Prostate gland (tissue), 2 donors: ENCODE results near the gene FZD8. TPM values are rescaled to one million over a fixed set of nuclear protein-coding genes. Genes with fewer than 3 reads are reported as not detected.

Experiments used
- DNase-seq: peaks from one replicate; pipeline ENCODE4 v3.0.0-alpha.2; 2019; ENCODE audit warnings: low spot score
- H3K27ac ChIP-seq, 2 donors: fragments of 200-600 bp; sonication (generic); 2 replicates each; pipeline ENCODE4 v1.5.1; 2017 to 2019
- H3K27me3 ChIP-seq: fragments of 200-600 bp; sonication (generic); replicated peaks from 2 replicates; pipeline ENCODE4 v1.5.1; 2019; ENCODE audit not compliant: insufficient read depth
- H3K36me3 ChIP-seq, 2 donors: fragments of 200-600 bp; sonication (generic); 1 replicate in 1 of 2; 2 replicates in 1 of 2; pipeline versions ENCODE4 v1.5.1 to v1.8.1; 2017 to 2019
- H3K4me1 ChIP-seq: fragments of 200-600 bp; sonication (generic); replicated peaks from 2 replicates; pipeline ENCODE4 v1.5.1; 2019
- H3K4me3 ChIP-seq, 2 donors: fragments of 200-600 bp; sonication (generic); 2 replicates each; pipeline ENCODE4 v1.5.1; 2017 to 2019
- H3K9me3 ChIP-seq: fragments of 200-600 bp; sonication (generic); 2 replicates; pipeline ENCODE4 v1.5.1; 2017
- CTCF ChIP-seq, 4 experiments: fragments of 200-600 bp in 2 of 4; fragments of 450-650 bp in 2 of 4; sonication (generic) in 2 of 4; IDR thresholded peaks; 1 replicate in 3 of 4; 2 replicates in 1 of 4; pipeline ENCODE4 v1.5.1; 2016 to 2019; ENCODE audit warnings: antibody characterized with exemption in 4 of 4, mild to moderate bottlenecking in 2 of 4, moderate library complexity in 2 of 4
- POLR2A ChIP-seq: fragments of 450-650 bp; IDR thresholded peaks from one replicate; pipeline ENCODE4 v1.6.1; 2016; ENCODE audit warnings: antibody characterized with exemption, mild to moderate bottlenecking
- POLR2AphosphoS5 ChIP-seq: sonication (generic); formaldehyde crosslinking; IDR thresholded peaks from one replicate; pipeline ENCODE4 v1.6.1; 2017; ENCODE audit warnings: antibody characterized with exemption
- WGBS: methylation state at CpG from one replicate; pipeline ENCODE4 v1.1.5; 2018; 5-methylcytosine and 5-hydroxymethylcytosine counted together
- intact Hi-C: fragments of 100-400 bp; cut with DNase I; formaldehyde crosslinking; loops from one replicate; pipeline ENCODE4 v1.14.2; 2022
- total RNA-seq, 2 donors: library from RNA; depleted of rRNA; stranded (reverse); fragments of >200 nt; gene quantifications; one replicate each; pipeline ENCODE4 v1.1.0, GENCODE V29; 2016

FZD8 gene
- total RNA-seq, 2 donors from 2014 or later: 5.6 to 14.2 TPM

GRCh38 chr10:35650894-35651293, 8.8 kb upstream of the FZD8 start:
- no peak overlapping the region for H3K4me3 ChIP-seq
- TF ChIP-seq CTCF (IDR thresholded peaks at IDR 0.05) (no peak), POLR2A (no peak), POLR2AphosphoS5 (no peak)
- no peaks in the 10 kb centered on the region for H3K9me3 ChIP-seq
- H3K4me1 ChIP-seq: no peaks in the 10 kb centered on the region
- H3K27me3 ChIP-seq: no peaks in the 10 kb centered on the region
- DNase-seq: no peak
- H3K36me3 ChIP-seq: no peaks in the 10 kb centered on the region
- intact Hi-C loops: no loop called here
- WGBS: 68% methylated on average over 3 of the region's 3 CpGs
- H3K27ac ChIP-seq: no peak overlapping the region

GRCh38 chr10:35644050-35644950, 2.2 kb upstream of the FZD8 start:
- no peak for TF ChIP-seq POLR2AphosphoS5
- Histone ChIP-seq H3K27ac (no peak overlapping the region), H3K4me1 (peaks cover 6% of the 10 kb centered on the region), H3K4me3 (peak overlapping the region; percentile 55 to 81), H3K36me3 (no peaks in the 10 kb centered on the region), H3K27me3 (no peaks in the 10 kb centered on the region), H3K9me3 (no peaks in the 10 kb centered on the region)
- WGBS: 22% methylated on average over 13 of the region's 13 CpGs
- intact Hi-C loops: no loop called here
- DNase-seq: no peak

GRCh38 chr10:35643151-35644049, 1.3 kb upstream of the FZD8 start:
- peak overlapping the region in 1 of 2 donors; percentile 53 for H3K27ac ChIP-seq
- DNase-seq: peak; percentile 44
- intact Hi-C loops: no loop called here
- no peaks in the 10 kb centered on the region for H3K36me3 ChIP-seq
- under 1% methylated on average over 42 of the region's 42 CpGs for WGBS
- TF ChIP-seq CTCF (IDR thresholded peaks at IDR 0.05) (no peak), POLR2A (no peak), POLR2AphosphoS5 (peak; percentile 10)
- H3K4me3 ChIP-seq: peak overlapping the region; percentile 55 to 81
- no peaks in the 10 kb centered on the region for H3K27me3 ChIP-seq
- H3K9me3 ChIP-seq: no peaks in the 10 kb centered on the region
- H3K4me1 ChIP-seq: peaks cover 6% of the 10 kb centered on the region

GRCh38 chr10:35642793-35643114, 658 bp upstream of the FZD8 start:
- Histone ChIP-seq H3K36me3 (no peaks in the 10 kb centered on the region), H3K27ac (peak overlapping the region in 1 of 2 donors; percentile 53), H3K4me3 (peak overlapping the region; percentile 55 to 81), H3K4me1 (peaks cover 6% of the 10 kb centered on the region), H3K9me3 (no peaks in the 10 kb centered on the region), H3K27me3 (no peaks in the 10 kb centered on the region)
- intact Hi-C loops: no loop called here
- WGBS: 1% methylated on average over 17 of the region's 17 CpGs
- no peak for TF ChIP-seq POLR2AphosphoS5
- TF ChIP-seq POLR2A: no peak
- no peak for TF ChIP-seq CTCF (IDR thresholded peaks at IDR 0.05)
- no peak for DNase-seq

GRCh38 chr10:35641676-35642034, 441 bp downstream of the FZD8 start:
- no peaks in the 10 kb centered on the region for H3K36me3 ChIP-seq
- H3K27ac ChIP-seq: peak overlapping the region; percentile 70 to 79
- TF ChIP-seq POLR2AphosphoS5: no peak
- TF ChIP-seq CTCF (IDR thresholded peaks at IDR 0.05): no peak
- no peak for TF ChIP-seq POLR2A
- intact Hi-C loops: no loop called here
- H3K27me3 ChIP-seq: no peaks in the 10 kb centered on the region
- under 1% methylated on average over 28 of the region's 54 CpGs for WGBS
- H3K9me3 ChIP-seq: no peaks in the 10 kb centered on the region
- H3K4me1 ChIP-seq: peaks cover 6% of the 10 kb centered on the region
- H3K4me3 ChIP-seq: peak overlapping the region; percentile 55 to 81
- no peak for DNase-seq
